ENCODE results near the gene BAG3. TPM values are rescaled to one million over a fixed set of nuclear protein-coding genes. Genes with fewer than 3 reads are reported as not detected.

BAG3 gene
- total RNA-seq, 1 experiment from 2014 or later: 35.2 TPM

DNA sequence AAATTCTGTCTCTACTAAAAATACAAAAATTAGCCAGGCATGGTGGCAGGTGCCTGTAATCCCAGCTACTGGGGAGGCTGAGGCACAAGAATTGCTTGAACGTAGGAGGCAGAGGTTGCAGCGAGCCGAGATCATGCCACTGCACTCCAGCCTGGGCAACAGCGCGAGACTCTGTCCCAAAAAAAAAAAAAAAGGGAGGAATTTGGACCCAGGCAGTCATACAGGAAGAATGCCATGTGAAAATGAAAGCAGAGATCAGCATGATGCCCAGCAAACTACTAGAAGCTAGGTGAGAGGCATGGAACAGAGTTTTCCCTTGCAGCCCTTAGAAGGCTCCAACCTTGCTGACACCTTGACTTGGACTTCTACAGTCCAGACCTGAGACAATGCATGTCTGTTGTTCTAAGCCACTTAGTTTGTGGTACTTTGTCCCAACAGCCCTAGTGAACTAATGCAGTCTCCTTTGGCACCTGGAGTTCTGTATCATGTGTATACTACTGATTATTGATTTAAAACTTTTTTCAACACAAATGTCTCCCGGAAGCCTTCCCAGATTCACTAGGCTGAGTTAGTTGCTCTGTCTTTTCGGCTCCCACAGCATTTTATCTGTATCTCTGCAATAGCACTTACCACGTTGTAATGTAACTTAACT is 10.2 kb upstream of the BAG3 start:
- Mint-ChIP-seq H3K4me1 (ENCODE audit: low read depth, unreplicated experiment) (peaks cover 8% of the 10 kb centered on the region), H3K36me3 (ENCODE audit: insufficient read depth, unreplicated experiment) (no peaks in the 10 kb centered on the region), H3K27me3 (ENCODE audit: unreplicated experiment) (no peaks in the 10 kb centered on the region), H3K9me3 (ENCODE audit: low read depth, unreplicated experiment) (no peaks in the 10 kb centered on the region), H3K4me3 (ENCODE audit: low read depth, unreplicated experiment) (no peak overlapping the region), H3K27ac (ENCODE audit: unreplicated experiment) (no peak overlapping the region)
- no peak for DNase-seq
- intact Hi-C loops (cut with micrococcal nuclease; ENCODE audit: unreplicated experiment): no loop called here
- CTCF ChIA-PET: no interaction called here
- TF ChIP-seq, protein P1, sequence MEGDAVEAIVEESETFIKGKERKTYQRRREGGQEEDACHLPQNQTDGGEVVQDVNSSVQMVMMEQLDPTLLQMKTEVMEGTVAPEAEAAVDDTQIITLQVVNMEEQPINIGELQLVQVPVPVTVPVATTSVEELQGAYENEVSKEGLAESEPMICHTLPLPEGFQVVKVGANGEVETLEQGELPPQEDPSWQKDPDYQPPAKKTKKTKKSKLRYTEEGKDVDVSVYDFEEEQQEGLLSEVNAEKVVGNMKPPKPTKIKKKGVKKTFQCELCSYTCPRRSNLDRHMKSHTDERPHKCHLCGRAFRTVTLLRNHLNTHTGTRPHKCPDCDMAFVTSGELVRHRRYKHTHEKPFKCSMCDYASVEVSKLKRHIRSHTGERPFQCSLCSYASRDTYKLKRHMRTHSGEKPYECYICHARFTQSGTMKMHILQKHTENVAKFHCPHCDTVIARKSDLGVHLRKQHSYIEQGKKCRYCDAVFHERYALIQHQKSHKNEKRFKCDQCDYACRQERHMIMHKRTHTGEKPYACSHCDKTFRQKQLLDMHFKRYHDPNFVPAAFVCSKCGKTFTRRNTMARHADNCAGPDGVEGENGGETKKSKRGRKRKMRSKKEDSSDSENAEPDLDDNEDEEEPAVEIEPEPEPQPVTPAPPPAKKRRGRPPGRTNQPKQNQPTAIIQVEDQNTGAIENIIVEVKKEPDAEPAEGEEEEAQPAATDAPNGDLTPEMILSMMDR (IDR thresholded peaks at IDR 0.05; ENCODE audit: unreplicated experiment): no peak
- BruUV-seq (replicated peaks): no TSS peak

GRCh38 chr10:119642556-119643111 is 8.5 kb upstream of the BAG3 start:
- CTCF ChIA-PET: no interaction called here
- Mint-ChIP-seq H3K4me1 (ENCODE audit: low read depth, unreplicated experiment) (peaks cover 8% of the 10 kb centered on the region), H3K36me3 (ENCODE audit: insufficient read depth, unreplicated experiment) (no peaks in the 10 kb centered on the region), H3K27ac (ENCODE audit: unreplicated experiment) (no peak overlapping the region), H3K9me3 (ENCODE audit: low read depth, unreplicated experiment) (no peaks in the 10 kb centered on the region), H3K4me3 (ENCODE audit: low read depth, unreplicated experiment) (no peak overlapping the region), H3K27me3 (ENCODE audit: unreplicated experiment) (no peaks in the 10 kb centered on the region)
- BruUV-seq (replicated peaks): no TSS peak
- DNase-seq: no peak
- intact Hi-C loops (cut with micrococcal nuclease; ENCODE audit: unreplicated experiment): no loop called here
- TF ChIP-seq, protein P1 (IDR thresholded peaks at IDR 0.05; ENCODE audit: unreplicated experiment): no peak

DNA sequence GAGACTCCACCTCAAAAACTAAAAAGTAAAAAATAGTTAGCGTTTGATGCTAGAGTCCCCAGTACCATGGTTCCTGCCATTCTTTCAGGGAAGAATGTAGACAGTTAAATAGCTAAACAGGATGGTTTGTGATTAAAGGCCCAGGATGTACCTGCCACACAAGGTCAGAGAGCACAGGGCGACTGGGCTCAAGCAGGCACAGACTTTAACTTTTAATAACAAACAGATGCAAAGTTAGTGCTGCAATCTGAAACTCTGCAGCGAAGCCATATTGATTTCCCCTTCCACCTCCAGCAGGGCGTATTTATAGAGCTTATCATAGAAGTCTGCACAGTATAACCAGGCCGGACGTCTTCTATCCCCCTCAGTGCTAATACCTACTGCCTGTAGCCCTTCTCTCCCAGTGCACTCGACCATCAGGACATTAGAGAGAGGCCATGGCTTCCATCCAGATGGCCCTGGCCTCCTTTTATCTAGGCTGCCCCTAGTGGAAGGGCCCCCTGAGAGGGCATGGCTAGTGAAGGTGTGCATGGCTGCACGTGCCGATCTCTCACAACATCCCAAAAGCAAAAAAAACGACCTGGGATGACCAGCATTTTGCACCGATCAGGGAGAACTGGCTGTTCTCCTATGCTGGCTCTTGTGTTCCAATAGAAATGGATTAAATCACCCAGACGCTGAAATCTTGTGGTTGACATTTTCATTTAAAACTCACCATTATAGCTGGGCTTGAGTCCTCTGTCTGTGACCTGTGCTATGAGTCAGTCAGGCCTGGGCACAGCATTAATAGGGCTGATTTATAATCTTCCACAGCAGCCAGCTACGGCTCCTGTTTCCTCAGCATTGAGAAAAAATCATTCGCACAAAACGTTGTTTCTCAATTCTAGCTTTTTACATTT is 7.6 kb upstream of the BAG3 start:
- H3K4me1 Mint-ChIP-seq (ENCODE audit: low read depth, unreplicated experiment): peaks cover 8% of the 10 kb centered on the region
- no peak for DNase-seq
- CTCF ChIA-PET: interaction anchor here (0.8 kb wide), 1 partner anchor 15 kb away, joined by 3 read pairs; no protein-coding TSS in a partner anchor
- intact Hi-C loops (cut with micrococcal nuclease; ENCODE audit: unreplicated experiment): no loop called here
- TF ChIP-seq, protein P1 (IDR thresholded peaks at IDR 0.05; ENCODE audit: unreplicated experiment): no peak
- no peaks in the 10 kb centered on the region for H3K36me3 Mint-ChIP-seq (ENCODE audit: insufficient read depth, unreplicated experiment)
- no peaks in the 10 kb centered on the region for H3K27me3 Mint-ChIP-seq (ENCODE audit: unreplicated experiment)
- no peak overlapping the region for H3K27ac Mint-ChIP-seq (ENCODE audit: unreplicated experiment)
- no peak overlapping the region for H3K4me3 Mint-ChIP-seq (ENCODE audit: low read depth, unreplicated experiment)
- BruUV-seq (replicated peaks): no TSS peak
- H3K9me3 Mint-ChIP-seq (ENCODE audit: low read depth, unreplicated experiment): no peaks in the 10 kb centered on the region

DNA sequence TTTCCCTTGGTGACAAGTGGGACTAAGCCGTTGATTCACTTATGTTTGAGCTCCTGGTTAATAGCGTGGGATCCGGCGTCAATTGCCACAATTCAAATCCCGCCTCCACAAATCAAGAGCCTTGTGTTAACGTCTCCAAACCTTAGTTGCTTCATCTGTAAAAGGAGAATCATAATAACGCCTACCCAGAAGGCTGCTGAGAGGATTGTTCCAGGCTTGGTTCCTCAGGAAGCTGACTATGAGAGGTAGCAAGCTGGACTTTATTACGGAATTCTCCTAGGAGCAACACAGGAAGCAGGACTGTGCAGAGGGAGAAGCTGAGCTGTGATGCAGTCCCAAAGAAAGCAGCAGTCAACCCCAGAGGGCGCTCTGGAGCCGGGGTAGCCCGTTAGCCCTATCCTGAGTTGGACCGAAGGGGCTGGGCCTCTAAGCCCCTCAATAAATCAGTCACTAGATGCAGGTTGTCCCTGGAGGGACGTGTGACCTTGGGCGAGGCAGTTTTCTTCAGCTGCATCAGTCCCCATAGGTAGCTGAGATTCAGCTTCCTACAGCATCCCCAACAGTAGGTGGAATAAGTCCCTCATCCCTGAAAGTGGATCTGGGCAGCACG is 6.9 kb upstream of the BAG3 start:
- Mint-ChIP-seq H3K9me3 (ENCODE audit: low read depth, unreplicated experiment) (no peaks in the 10 kb centered on the region), H3K27me3 (ENCODE audit: unreplicated experiment) (no peaks in the 10 kb centered on the region), H3K36me3 (ENCODE audit: insufficient read depth, unreplicated experiment) (no peaks in the 10 kb centered on the region), H3K4me3 (ENCODE audit: low read depth, unreplicated experiment) (no peak overlapping the region), H3K4me1 (ENCODE audit: low read depth, unreplicated experiment) (peaks cover 8% of the 10 kb centered on the region), H3K27ac (ENCODE audit: unreplicated experiment) (no peak overlapping the region)
- intact Hi-C loops (cut with micrococcal nuclease; ENCODE audit: unreplicated experiment): no loop called here
- TF ChIP-seq, protein P1 (IDR thresholded peaks at IDR 0.05; ENCODE audit: unreplicated experiment): no peak
- CTCF ChIA-PET: interaction anchor here (0.8 kb wide), 1 partner anchor 14 kb away, joined by 3 read pairs; no protein-coding TSS in a partner anchor
- DNase-seq: no peak
- no TSS peak for BruUV-seq (replicated peaks)

Measured in Calu3 (cell line).